ENCODE data around the gene LRP3. TPM values are rescaled to one million over a fixed set of nuclear protein-coding genes. Genes with fewer than 3 reads are reported as not detected.

The LRP3 gene
- total and polyA plus RNA-seq, 2 experiments from 2014 or later: 3.5 to 62.7 TPM

DNA sequence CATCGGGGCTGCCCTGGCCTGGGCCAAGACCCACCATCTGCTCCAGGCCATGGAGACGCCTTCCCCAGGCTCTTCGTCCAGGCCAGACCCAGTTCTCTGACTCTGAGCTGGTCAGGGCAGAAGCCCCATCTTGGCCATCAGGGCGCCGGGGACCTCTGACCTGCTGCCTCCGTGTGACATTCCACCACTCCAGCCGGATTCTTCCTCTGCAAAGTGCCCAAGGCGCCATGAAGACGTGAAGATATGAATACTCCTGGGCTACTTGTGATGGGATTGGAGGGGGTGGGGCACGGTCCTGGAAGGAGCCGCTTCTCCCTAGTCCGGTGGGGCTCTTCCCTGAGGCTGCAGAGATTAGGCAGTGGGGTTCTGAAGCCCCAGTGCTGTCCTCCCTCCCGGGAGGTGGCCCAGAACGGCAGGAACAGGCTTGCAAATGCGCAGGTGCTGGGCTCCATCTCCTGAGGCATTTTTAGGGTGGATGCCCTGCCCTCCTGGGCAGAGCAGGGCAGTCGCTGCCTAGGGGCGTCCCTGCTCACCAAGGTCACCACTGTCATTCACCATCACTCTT is 57.5 kb downstream of the LRP3 start:
- H3K9me3 Mint-ChIP-seq: no peaks in the 10 kb centered on the region
- Histone ChIP-seq H3F3A (replicated peaks; ENCODE audit: low read depth) (no peaks in the 10 kb centered on the region), H3K4me3 (no peak overlapping the region), H3K27ac (ENCODE audit: low read depth) (no peak overlapping the region), H3K79me2 (replicated peaks; ENCODE audit: insufficient read depth) (no peaks in the 10 kb centered on the region), H3K9me2 (ENCODE audit: insufficient read depth) (no peaks in the 10 kb centered on the region), H3K27me3 (ENCODE audit: insufficient read depth) (no peaks in the 10 kb centered on the region), H3K4me1 (ENCODE audit: insufficient read depth) (no peaks in the 10 kb centered on the region), H3K36me3 (ENCODE audit: insufficient read depth) (no peaks in the 10 kb centered on the region), H2AFZ (no peak overlapping the region), H3K4me2 (no peak overlapping the region), H4K20me1 (replicated peaks; ENCODE audit: insufficient read depth) (no peaks in the 10 kb centered on the region)
- H3K4me1 Mint-ChIP-seq: peaks cover 2% of the 10 kb centered on the region; the same call in 1 of the 3 replicates
- DNase-seq (ENCODE audit: low spot score) (no peak), ATAC-seq (no peak)
- H3K36me3 Mint-ChIP-seq (ENCODE audit: low read depth): no peaks in the 10 kb centered on the region
- H3K27me3 Mint-ChIP-seq (ENCODE audit: insufficient read depth, low read depth, poor library complexity): peaks cover 7% of the 10 kb centered on the region
- H3K27ac Mint-ChIP-seq: no peak overlapping the region
- TF ChIP-seq POLR2AphosphoS5 (IDR thresholded peaks at IDR 0.05; ENCODE audit: low read depth) (no peak), EZH2 (IDR thresholded peaks at IDR 0.05; ENCODE audit: low read depth, unreplicated experiment) (no peak), CREB1 (CRISPR knock-in tag; IDR thresholded peaks at IDR 0.05; ENCODE audit: low read depth) (no peak), ZNF114 (CRISPR knock-in tag; IDR thresholded peaks at IDR 0.05) (no peak), JUNB (IDR thresholded peaks at IDR 0.05; ENCODE audit: unreplicated experiment) (no peak), EZH2phosphoT487 (IDR thresholded peaks at IDR 0.05; ENCODE audit: unreplicated experiment) (no peak), STAT1 (IDR thresholded peaks at IDR 0.05; ENCODE audit: unreplicated experiment) (no peak), NANOG (IDR thresholded peaks at IDR 0.05; ENCODE audit: borderline replicate concordance) (no peak), ZNF331 (CRISPR knock-in tag; IDR thresholded peaks at IDR 0.05; ENCODE audit: low read depth) (no peak)
- TF ChIP-seq, protein P1, sequence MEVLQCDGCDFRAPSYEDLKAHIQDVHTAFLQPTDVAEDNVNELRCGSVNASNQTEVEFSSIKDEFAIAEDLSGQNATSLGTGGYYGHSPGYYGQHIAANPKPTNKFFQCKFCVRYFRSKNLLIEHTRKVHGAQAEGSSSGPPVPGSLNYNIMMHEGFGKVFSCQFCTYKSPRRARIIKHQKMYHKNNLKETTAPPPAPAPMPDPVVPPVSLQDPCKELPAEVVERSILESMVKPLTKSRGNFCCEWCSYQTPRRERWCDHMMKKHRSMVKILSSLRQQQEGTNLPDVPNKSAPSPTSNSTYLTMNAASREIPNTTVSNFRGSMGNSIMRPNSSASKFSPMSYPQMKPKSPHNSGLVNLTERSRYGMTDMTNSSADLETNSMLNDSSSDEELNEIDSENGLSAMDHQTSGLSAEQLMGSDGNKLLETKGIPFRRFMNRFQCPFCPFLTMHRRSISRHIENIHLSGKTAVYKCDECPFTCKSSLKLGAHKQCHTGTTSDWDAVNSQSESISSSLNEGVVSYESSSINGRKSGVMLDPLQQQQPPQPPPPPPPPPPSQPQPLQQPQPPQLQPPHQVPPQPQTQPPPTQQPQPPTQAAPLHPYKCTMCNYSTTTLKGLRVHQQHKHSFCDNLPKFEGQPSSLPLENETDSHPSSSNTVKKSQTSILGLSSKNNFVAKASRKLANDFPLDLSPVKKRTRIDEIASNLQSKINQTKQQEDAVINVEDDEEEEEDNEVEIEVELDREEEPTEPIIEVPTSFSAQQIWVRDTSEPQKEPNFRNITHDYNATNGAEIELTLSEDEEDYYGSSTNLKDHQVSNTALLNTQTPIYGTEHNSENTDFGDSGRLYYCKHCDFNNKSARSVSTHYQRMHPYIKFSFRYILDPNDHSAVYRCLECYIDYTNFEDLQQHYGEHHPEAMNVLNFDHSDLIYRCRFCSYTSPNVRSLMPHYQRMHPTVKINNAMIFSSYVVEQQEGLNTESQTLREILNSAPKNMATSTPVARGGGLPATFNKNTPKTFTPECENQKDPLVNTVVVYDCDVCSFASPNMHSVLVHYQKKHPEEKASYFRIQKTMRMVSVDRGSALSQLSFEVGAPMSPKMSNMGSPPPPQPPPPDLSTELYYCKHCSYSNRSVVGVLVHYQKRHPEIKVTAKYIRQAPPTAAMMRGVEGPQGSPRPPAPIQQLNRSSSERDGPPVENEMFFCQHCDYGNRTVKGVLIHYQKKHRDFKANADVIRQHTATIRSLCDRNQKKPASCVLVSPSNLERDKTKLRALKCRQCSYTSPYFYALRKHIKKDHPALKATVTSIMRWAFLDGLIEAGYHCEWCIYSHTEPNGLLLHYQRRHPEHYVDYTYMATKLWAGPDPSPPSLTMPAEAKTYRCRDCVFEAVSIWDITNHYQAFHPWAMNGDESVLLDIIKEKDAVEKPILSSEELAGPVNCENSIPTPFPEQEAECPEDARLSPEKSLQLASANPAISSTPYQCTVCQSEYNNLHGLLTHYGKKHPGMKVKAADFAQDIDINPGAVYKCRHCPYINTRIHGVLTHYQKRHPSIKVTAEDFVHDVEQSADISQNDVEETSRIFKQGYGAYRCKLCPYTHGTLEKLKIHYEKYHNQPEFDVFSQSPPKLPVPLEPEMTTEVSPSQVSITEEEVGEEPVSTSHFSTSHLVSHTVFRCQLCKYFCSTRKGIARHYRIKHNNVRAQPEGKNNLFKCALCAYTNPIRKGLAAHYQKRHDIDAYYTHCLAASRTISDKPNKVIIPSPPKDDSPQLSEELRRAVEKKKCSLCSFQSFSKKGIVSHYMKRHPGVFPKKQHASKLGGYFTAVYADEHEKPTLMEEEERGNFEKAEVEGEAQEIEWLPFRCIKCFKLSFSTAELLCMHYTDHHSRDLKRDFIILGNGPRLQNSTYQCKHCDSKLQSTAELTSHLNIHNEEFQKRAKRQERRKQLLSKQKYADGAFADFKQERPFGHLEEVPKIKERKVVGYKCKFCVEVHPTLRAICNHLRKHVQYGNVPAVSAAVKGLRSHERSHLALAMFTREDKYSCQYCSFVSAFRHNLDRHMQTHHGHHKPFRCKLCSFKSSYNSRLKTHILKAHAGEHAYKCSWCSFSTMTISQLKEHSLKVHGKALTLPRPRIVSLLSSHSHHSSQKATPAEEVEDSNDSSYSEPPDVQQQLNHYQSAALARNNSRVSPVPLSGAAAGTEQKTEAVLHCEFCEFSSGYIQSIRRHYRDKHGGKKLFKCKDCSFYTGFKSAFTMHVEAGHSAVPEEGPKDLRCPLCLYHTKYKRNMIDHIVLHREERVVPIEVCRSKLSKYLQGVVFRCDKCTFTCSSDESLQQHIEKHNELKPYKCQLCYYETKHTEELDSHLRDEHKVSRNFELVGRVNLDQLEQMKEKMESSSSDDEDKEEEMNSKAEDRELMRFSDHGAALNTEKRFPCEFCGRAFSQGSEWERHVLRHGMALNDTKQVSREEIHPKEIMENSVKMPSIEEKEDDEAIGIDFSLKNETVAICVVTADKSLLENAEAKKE (CRISPR knock-in tag; IDR thresholded peaks at IDR 0.05): no peak
- TF ChIP-seq, protein P2, sequence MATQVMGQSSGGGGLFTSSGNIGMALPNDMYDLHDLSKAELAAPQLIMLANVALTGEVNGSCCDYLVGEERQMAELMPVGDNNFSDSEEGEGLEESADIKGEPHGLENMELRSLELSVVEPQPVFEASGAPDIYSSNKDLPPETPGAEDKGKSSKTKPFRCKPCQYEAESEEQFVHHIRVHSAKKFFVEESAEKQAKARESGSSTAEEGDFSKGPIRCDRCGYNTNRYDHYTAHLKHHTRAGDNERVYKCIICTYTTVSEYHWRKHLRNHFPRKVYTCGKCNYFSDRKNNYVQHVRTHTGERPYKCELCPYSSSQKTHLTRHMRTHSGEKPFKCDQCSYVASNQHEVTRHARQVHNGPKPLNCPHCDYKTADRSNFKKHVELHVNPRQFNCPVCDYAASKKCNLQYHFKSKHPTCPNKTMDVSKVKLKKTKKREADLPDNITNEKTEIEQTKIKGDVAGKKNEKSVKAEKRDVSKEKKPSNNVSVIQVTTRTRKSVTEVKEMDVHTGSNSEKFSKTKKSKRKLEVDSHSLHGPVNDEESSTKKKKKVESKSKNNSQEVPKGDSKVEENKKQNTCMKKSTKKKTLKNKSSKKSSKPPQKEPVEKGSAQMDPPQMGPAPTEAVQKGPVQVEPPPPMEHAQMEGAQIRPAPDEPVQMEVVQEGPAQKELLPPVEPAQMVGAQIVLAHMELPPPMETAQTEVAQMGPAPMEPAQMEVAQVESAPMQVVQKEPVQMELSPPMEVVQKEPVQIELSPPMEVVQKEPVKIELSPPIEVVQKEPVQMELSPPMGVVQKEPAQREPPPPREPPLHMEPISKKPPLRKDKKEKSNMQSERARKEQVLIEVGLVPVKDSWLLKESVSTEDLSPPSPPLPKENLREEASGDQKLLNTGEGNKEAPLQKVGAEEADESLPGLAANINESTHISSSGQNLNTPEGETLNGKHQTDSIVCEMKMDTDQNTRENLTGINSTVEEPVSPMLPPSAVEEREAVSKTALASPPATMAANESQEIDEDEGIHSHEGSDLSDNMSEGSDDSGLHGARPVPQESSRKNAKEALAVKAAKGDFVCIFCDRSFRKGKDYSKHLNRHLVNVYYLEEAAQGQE (IDR thresholded peaks at IDR 0.05; ENCODE audit: unreplicated experiment): no peak
- TF ChIP-seq, protein P3, sequence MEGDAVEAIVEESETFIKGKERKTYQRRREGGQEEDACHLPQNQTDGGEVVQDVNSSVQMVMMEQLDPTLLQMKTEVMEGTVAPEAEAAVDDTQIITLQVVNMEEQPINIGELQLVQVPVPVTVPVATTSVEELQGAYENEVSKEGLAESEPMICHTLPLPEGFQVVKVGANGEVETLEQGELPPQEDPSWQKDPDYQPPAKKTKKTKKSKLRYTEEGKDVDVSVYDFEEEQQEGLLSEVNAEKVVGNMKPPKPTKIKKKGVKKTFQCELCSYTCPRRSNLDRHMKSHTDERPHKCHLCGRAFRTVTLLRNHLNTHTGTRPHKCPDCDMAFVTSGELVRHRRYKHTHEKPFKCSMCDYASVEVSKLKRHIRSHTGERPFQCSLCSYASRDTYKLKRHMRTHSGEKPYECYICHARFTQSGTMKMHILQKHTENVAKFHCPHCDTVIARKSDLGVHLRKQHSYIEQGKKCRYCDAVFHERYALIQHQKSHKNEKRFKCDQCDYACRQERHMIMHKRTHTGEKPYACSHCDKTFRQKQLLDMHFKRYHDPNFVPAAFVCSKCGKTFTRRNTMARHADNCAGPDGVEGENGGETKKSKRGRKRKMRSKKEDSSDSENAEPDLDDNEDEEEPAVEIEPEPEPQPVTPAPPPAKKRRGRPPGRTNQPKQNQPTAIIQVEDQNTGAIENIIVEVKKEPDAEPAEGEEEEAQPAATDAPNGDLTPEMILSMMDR (conservative IDR thresholded peaks at IDR 0.05; ENCODE audit: low read depth in 2 of 2): no peak
- TF ChIP-seq, protein P4, sequence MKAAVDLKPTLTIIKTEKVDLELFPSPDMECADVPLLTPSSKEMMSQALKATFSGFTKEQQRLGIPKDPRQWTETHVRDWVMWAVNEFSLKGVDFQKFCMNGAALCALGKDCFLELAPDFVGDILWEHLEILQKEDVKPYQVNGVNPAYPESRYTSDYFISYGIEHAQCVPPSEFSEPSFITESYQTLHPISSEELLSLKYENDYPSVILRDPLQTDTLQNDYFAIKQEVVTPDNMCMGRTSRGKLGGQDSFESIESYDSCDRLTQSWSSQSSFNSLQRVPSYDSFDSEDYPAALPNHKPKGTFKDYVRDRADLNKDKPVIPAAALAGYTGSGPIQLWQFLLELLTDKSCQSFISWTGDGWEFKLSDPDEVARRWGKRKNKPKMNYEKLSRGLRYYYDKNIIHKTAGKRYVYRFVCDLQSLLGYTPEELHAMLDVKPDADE (IDR thresholded peaks at IDR 0.05): no peak
- no peak overlapping the region for H3K4me3 Mint-ChIP-seq
